H1 (cell line): ENCODE measurements around the gene ARAP2. TPM values are rescaled to one million over a fixed set of nuclear protein-coding genes. Genes with fewer than 3 reads are reported as not detected.

ENCODE experiments used
- CTCF ChIA-PET: fragments of 300-600 bp; sonication (Branson Sonifier 250); formaldehyde crosslinking; loops from one replicate; lab custom pipeline; 2021; ENCODE audit not compliant: partially characterized antibody; lab: Charles Lee
- POLR2A ChIA-PET: fragments of 300-600 bp; sonication (Branson Sonifier 250); formaldehyde crosslinking; loops from one replicate; lab custom pipeline; 2021; ENCODE audit warnings: inconsistent platforms; ENCODE audit not compliant: partially characterized antibody; lab: Charles Lee
- DNase-seq, 2 experiments: peaks; one replicate each; pipeline versions ENCODE4 v3.0.0 to v3.0.0-alpha.2; 2010 to 2022; ENCODE audit warnings: low spot score in 2 of 2, low read depth in 1 of 2, mixed read lengths in 1 of 2
- FAIRE-seq: peaks from 2 replicates; lab custom pipeline; 2011; peaks lifted over from hg19 to GRCh38; lab: Jason Lieb, UNC
- H2AFZ ChIP-seq: 2 replicates; pipeline ENCODE4 v1.8.1; 2012; ENCODE audit warnings: low read length, inconsistent platforms
- H2AK5ac ChIP-seq: 2 replicates; pipeline ENCODE4 v1.6.1; 2013; ENCODE audit warnings: low read depth, low read length
- H2BK120ac ChIP-seq: replicated peaks from 2 replicates; pipeline ENCODE3; 2013; ENCODE audit warnings: low read depth, low read length, inconsistent platforms
- H2BK12ac ChIP-seq: 2 replicates; pipeline ENCODE4 v1.6.1; 2013; ENCODE audit warnings: low read depth, low read length
- H2BK15ac ChIP-seq: 2 replicates; pipeline ENCODE4 v1.6.1; 2013; ENCODE audit warnings: low read length
- H2BK20ac ChIP-seq: 2 replicates; pipeline ENCODE4 v1.6.1; 2013; ENCODE audit warnings: low read length
- H2BK5ac ChIP-seq: 2 replicates; pipeline ENCODE4 v1.6.1; 2013; ENCODE audit warnings: low read depth, low read length
- H3K14ac ChIP-seq: 2 replicates; pipeline ENCODE4 v1.6.1; 2013; ENCODE audit warnings: inconsistent platforms; ENCODE audit not compliant: insufficient read length
- H3K18ac ChIP-seq: 2 replicates; pipeline ENCODE4 v1.6.1; 2013; ENCODE audit warnings: low read length; ENCODE audit errors: extremely low read depth
- H3K23ac ChIP-seq: 2 replicates; pipeline ENCODE4 v1.6.1; 2013; ENCODE audit warnings: inconsistent platforms; ENCODE audit not compliant: insufficient read length
- H3K23me2 ChIP-seq: 2 replicates; pipeline ENCODE4 v1.6.1; 2013; ENCODE audit warnings: low read depth, low read length
- H3K27ac ChIP-seq: 2 replicates; pipeline ENCODE4 v1.6.1; 2011; ENCODE audit warnings: low read depth, low read length, inconsistent platforms
- H3K27me3 ChIP-seq, 4 experiments: replicated peaks in 1 of 4; 1 replicate in 1 of 4; 2 replicates in 3 of 4; pipeline versions ENCODE4 v1.6.1 to v1.8.1; 2011 to 2013; ENCODE audit warnings: low read length in 3 of 4, mild to moderate bottlenecking in 3 of 4, inconsistent platforms in 2 of 4, mixed read lengths in 2 of 4, moderate library complexity in 1 of 4; ENCODE audit not compliant: control insufficient read depth in 3 of 4, insufficient read depth in 3 of 4; ENCODE audit errors: extremely low read depth in 1 of 4
- H3K36me3 ChIP-seq, 4 experiments: 2 replicates each; pipeline versions ENCODE4 v1.6.1 to v1.8.1; 2011 to 2013; ENCODE audit warnings: mild to moderate bottlenecking in 4 of 4, low read length in 3 of 4, moderate library complexity in 2 of 4, control low read depth in 1 of 4, inconsistent platforms in 1 of 4; ENCODE audit not compliant: insufficient read depth in 4 of 4, control insufficient read depth in 2 of 4
- H3K4ac ChIP-seq: replicated peaks from 2 replicates; pipeline ENCODE3; 2013; ENCODE audit warnings: low read length, low read depth, mixed read lengths, inconsistent platforms; ENCODE audit not compliant: insufficient read length
- H3K4me1 ChIP-seq, 4 experiments: replicated peaks in 1 of 4; 1 replicate in 1 of 4; 2 replicates in 3 of 4; pipeline versions ENCODE4 v1.6.1 to v1.8.1; 2011 to 2013; ENCODE audit warnings: low read length in 3 of 4, inconsistent platforms in 2 of 4, mixed read lengths in 1 of 4; ENCODE audit not compliant: insufficient read depth in 4 of 4, control insufficient read depth in 3 of 4
- H3K4me2 ChIP-seq, 2 experiments: 2 replicates each; pipeline versions ENCODE4 v1.6.1 to v1.8.1; 2011 to 2013; ENCODE audit warnings: low read depth in 2 of 2, low read length in 2 of 2, control low read depth in 1 of 2, inconsistent platforms in 1 of 2, mild to moderate bottlenecking in 1 of 2; ENCODE audit not compliant: insufficient read depth in 1 of 2
- H3K4me3 ChIP-seq, 4 experiments: fragments of 200-600, 300-600 bp in 1 of 4; sonication (generic), shearing (Covaris generic), sonication (Bioruptor Twin) in 1 of 4; 2 replicates each; pipeline versions ENCODE4 v1.5.1 to v1.8.1; 2011 to 2016; ENCODE audit warnings: low read length in 4 of 4, low read depth in 3 of 4, control low read depth in 2 of 4, inconsistent platforms in 2 of 4, mild to moderate bottlenecking in 2 of 4, mixed read lengths in 1 of 4, moderate library complexity in 1 of 4; ENCODE audit not compliant: insufficient read depth in 2 of 4; ENCODE audit errors: extremely low read depth in 1 of 4
- H3K56ac ChIP-seq: replicated peaks from 2 replicates; pipeline ENCODE3; 2013; ENCODE audit warnings: low read depth, mild to moderate bottlenecking, mixed read lengths, low read length, inconsistent platforms; ENCODE audit not compliant: insufficient read length
- H3K79me1 ChIP-seq: 2 replicates; pipeline ENCODE4 v1.6.1; 2013; ENCODE audit warnings: low read depth, low read length, control low read depth
- H3K79me2 ChIP-seq, 2 experiments: 2 replicates each; pipeline versions ENCODE4 v1.6.1 to v1.8.1; 2012 to 2013; ENCODE audit warnings: low read length in 2 of 2, mild to moderate bottlenecking in 2 of 2, inconsistent platforms in 1 of 2; ENCODE audit not compliant: insufficient read depth in 2 of 2, control insufficient read depth in 1 of 2
- H3K9ac ChIP-seq, 4 experiments: replicated peaks in 1 of 4; 1 replicate in 1 of 4; 2 replicates in 3 of 4; pipeline versions ENCODE4 v1.6.1 to v1.8.1; 2011 to 2013; ENCODE audit warnings: low read depth in 3 of 4, low read length in 3 of 4, control low read depth in 2 of 4, mild to moderate bottlenecking in 2 of 4, moderate library complexity in 2 of 4, inconsistent platforms in 1 of 4; ENCODE audit errors: extremely low read depth in 1 of 4
- H3K9me3 ChIP-seq, 2 experiments: 2 replicates each; pipeline versions ENCODE4 v1.6.1 to v1.8.1; 2012 to 2013; ENCODE audit warnings: mild to moderate bottlenecking in 2 of 2, moderate library complexity in 2 of 2, control low read depth in 1 of 2, inconsistent platforms in 1 of 2, low read depth in 1 of 2, low read length in 1 of 2, mixed read lengths in 1 of 2; ENCODE audit not compliant: insufficient read depth in 2 of 2
- H4K20me1 ChIP-seq, 2 experiments: replicated peaks in 1 of 2; 2 replicates each; pipeline versions ENCODE3 to v1.8.1; 2011 to 2013; ENCODE audit warnings: inconsistent platforms in 2 of 2, low read length in 2 of 2, mild to moderate bottlenecking in 1 of 2; ENCODE audit not compliant: insufficient read depth in 2 of 2, control insufficient read depth in 1 of 2
- H4K5ac ChIP-seq: 2 replicates; pipeline ENCODE4 v1.6.1; 2013; ENCODE audit warnings: low read length, low read depth, mixed read lengths, inconsistent platforms; ENCODE audit not compliant: insufficient read length
- H4K8ac ChIP-seq: 2 replicates; pipeline ENCODE4 v1.8.0; 2013; ENCODE audit warnings: mild to moderate bottlenecking, moderate library complexity, low read length, inconsistent platforms; ENCODE audit not compliant: insufficient read depth; ENCODE audit errors: extremely low read depth
- H4K91ac ChIP-seq: replicated peaks from 2 replicates; pipeline ENCODE3; 2013; ENCODE audit warnings: low read length, mixed read lengths, inconsistent platforms; ENCODE audit not compliant: insufficient read length
- GABPA ChIP-seq: IDR thresholded peaks from 2 replicates; pipeline ENCODE4 v1.6.1; 2011; ENCODE audit warnings: mild to moderate bottlenecking, low read length, moderate library complexity, borderline replicate concordance; ENCODE audit not compliant: insufficient read depth
- RFX5 ChIP-seq: IDR thresholded peaks from 2 replicates; pipeline ENCODE4 v1.6.1; 2011; ENCODE audit warnings: low read depth, low read length, improper control_type of control experiment, borderline replicate concordance
- RNF2 ChIP-seq: fragments of 200-900, 300-1000 bp; sonication (generic); IDR thresholded peaks from 2 replicates; pipeline ENCODE4 v1.7.1; 2016; ENCODE audit warnings: borderline replicate concordance, low read depth, mild to moderate bottlenecking, antibody characterized with exemption, low read length; ENCODE audit not compliant: poor library complexity, severe bottlenecking; ENCODE audit errors: missing control alignments
- TAF1 ChIP-seq: IDR thresholded peaks from 2 replicates; pipeline ENCODE4 v1.6.1; 2011; ENCODE audit warnings: mild to moderate bottlenecking, low read depth, low read length
- TAF7 ChIP-seq: optimal IDR thresholded peaks from 2 replicates; pipeline ENCODE3; 2011; ENCODE audit warnings: low read depth, mild to moderate bottlenecking, inconsistent platforms, low read length, moderate library complexity, borderline replicate concordance
- WGBS, 2 experiments: shearing (Covaris generic) in 1 of 2; methylation state at CpG; one replicate each; pipeline versions ENCODE4 v1.1.6 to v1.1.7; 2013 to 2015; ENCODE audit warnings: low lambda C conversion rate in 2 of 2, mixed read lengths in 2 of 2, inconsistent platforms in 1 of 2, low coverage in 1 of 2, missing lambda C conversion rate in 1 of 2; ENCODE audit not compliant: insufficient replicate concordance in 2 of 2, insufficient coverage in 1 of 2, insufficient read length in 1 of 2; ENCODE audit errors: extremely low coverage in 1 of 2, missing lambda C conversion rate in 1 of 2; 5-methylcytosine and 5-hydroxymethylcytosine counted together
- polyA plus RNA-seq, 7 experiments: library from polyadenylated mRNA; depleted of rRNA in 3 of 7; stranded (reverse) in 5 of 7; unstranded in 2 of 7; fragments of >200 nt in 5 of 7; fragments of 200-250 nt in 2 of 7; gene quantifications; 1 replicate in 5 of 7; 2 replicates in 1 of 7; 4 replicates in 1 of 7; pipeline versions ENCODE4 v1.2.1 to v1.2.3, GENCODE V29; 2011 to 2013; ENCODE audit warnings: missing spikeins in 2 of 7, mixed read lengths in 2 of 7
- total RNA-seq: library from RNA; stranded (reverse); fragmentation: NEBNext Ultra II Directional; extraction: Animal tissue kit (Norgen Biotek cat#: 25700); gene quantifications from 2 replicates; pipeline ENCODE4 v1.2.1, GENCODE V29; 2021

ARAP2 gene
- total and polyA plus RNA-seq, 2 of the 8 experiments (the other 6 are each of a cell fraction or from before 2014, with no cell fraction given), result 0.15 to 2.3 TPM

- POLR2A ChIA-PET, result no interaction called here
- no peak overlapping the region for H3K27ac ChIP-seq
- no peak overlapping the region for H3K56ac ChIP-seq
- H2AFZ ChIP-seq, result no peak overlapping the region
- 91% methylated on average over 2 of the region's 2 CpGs; no CpG with 5 or more reads in 1 of the 2 experiments for WGBS, 2 experiments
- no peak overlapping the region for H2BK120ac ChIP-seq
- no peaks in the 10 kb centered on the region for H3K23me2 ChIP-seq
- H4K8ac ChIP-seq, result no peak overlapping the region
- H3K4ac ChIP-seq, result no peak overlapping the region
- DNase-seq (no peak), FAIRE-seq (no peak)
- H2BK12ac ChIP-seq, result no peak overlapping the region
- no peak overlapping the region for H3K18ac ChIP-seq
- no peak overlapping the region for H2AK5ac ChIP-seq
- no peaks in the 10 kb centered on the region for H3K36me3 ChIP-seq
- no peak overlapping the region for H3K14ac ChIP-seq
- no peaks in the 10 kb centered on the region for H3K27me3 ChIP-seq
- H2BK15ac ChIP-seq, result no peak overlapping the region
- TF ChIP-seq GABPA (no peak), TAF1 (no peak), RNF2 (no peak), RFX5 (no peak), TAF7 (no peak)
- no peak overlapping the region for H3K9ac ChIP-seq
- H4K91ac ChIP-seq, result no peak overlapping the region
- no peaks in the 10 kb centered on the region for H3K79me2 ChIP-seq
- no peaks in the 10 kb centered on the region for H3K9me3 ChIP-seq
- H3K79me1 ChIP-seq, result no peaks in the 10 kb centered on the region
- no peak overlapping the region for H2BK5ac ChIP-seq
- H3K4me2 ChIP-seq, result no peak overlapping the region
- no peaks in the 10 kb centered on the region for H3K4me1 ChIP-seq
- H4K20me1 ChIP-seq, result no peaks in the 10 kb centered on the region
- no peak overlapping the region for H3K4me3 ChIP-seq
- H2BK20ac ChIP-seq, result no peak overlapping the region
- no peak overlapping the region for H3K23ac ChIP-seq
- H4K5ac ChIP-seq, result no peak overlapping the region
- CTCF ChIA-PET, result interaction anchor here (1.5 kb wide), 1 partner anchor 10 kb away, joined by 4 read pairs; no protein-coding TSS in a partner anchor
Observed at GRCh38 chr4:36290641-36291040, 46.3 kb upstream of the ARAP2 start.
